Measurements from ENCODE around the gene CCDC40.

DNA sequence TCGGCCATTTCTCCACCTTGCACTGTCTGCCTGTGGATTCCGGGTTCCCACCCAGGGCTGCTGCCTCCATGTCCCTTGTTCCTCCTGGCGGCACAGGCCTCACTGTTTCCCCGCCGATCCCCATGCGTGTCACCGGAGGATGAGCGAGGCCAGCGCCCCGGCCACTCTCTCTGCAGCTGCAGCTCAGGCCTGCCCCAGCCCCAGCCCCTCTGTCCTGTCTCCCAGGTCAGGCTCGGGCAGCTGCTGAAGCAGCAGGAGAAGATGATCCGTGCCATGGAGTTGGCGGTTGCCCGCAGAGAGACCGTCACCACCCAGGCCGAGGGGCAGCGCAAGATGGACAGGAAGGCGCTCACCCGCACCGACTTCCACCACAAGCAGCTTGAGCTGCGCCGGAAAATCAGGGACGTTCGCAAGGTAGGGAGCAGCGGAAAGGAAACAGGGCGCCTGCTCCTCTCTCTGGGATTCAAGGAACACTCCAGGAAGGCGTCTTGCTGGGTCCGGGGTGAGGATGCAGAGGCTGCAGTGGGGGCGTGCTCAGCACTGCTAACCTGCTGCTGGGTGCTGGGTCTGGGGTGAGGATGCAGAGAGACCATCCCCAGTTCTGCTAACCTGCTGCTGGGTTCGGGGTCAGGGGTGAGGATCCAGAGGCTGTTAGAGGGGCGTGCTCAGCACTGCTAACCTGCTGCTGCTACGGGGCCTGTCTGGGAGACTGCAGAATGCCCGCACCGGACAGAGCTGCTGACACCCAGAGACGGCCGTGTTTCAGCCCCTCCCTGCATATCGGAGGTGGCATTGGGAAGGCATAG lies 58.8 kb downstream of the CCDC40 start:
- TF ChIP-seq, protein P1, sequence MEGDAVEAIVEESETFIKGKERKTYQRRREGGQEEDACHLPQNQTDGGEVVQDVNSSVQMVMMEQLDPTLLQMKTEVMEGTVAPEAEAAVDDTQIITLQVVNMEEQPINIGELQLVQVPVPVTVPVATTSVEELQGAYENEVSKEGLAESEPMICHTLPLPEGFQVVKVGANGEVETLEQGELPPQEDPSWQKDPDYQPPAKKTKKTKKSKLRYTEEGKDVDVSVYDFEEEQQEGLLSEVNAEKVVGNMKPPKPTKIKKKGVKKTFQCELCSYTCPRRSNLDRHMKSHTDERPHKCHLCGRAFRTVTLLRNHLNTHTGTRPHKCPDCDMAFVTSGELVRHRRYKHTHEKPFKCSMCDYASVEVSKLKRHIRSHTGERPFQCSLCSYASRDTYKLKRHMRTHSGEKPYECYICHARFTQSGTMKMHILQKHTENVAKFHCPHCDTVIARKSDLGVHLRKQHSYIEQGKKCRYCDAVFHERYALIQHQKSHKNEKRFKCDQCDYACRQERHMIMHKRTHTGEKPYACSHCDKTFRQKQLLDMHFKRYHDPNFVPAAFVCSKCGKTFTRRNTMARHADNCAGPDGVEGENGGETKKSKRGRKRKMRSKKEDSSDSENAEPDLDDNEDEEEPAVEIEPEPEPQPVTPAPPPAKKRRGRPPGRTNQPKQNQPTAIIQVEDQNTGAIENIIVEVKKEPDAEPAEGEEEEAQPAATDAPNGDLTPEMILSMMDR (conservative IDR thresholded peaks at IDR 0.05), result no peak
- TF ChIP-seq EZH2 (IDR thresholded peaks at IDR 0.05; ENCODE audit: low read depth), result no peak
